A673 (cell line): ENCODE results near the gene CDR2L. TPM values are rescaled to one million over a fixed set of nuclear protein-coding genes. Genes with fewer than 3 reads are reported as not detected.
"Not testable (repeated sequence)": the region's sequence is repeated elsewhere in the genome, so short reads cannot be mapped to it uniquely, and the experiment has no call there.

ENCODE experiments used
- BruUV-seq: library from RNA; stranded (reverse); fragments of 400-500 nt; replicated peaks from 2 replicates; lab custom pipeline; 2021; lab: Mats Ljungman, UMichigan
- CTCF ChIA-PET: fragments of 300-600 bp; sonication (Branson Sonifier 250); formaldehyde crosslinking; loops from one replicate; lab custom pipeline; 2022; ENCODE audit warnings: antibody characterized with exemption; lab: Charles Lee
- POLR2A ChIA-PET: fragments of 300-600 bp; sonication (Branson Sonifier 250); formaldehyde crosslinking; loops from one replicate; lab custom pipeline; 2022; ENCODE audit warnings: antibody characterized with exemption; ENCODE audit not compliant: low non-redundant PET; lab: Charles Lee
- DNase-seq: peaks from one replicate; pipeline ENCODE4 v3.0.0-alpha.2; 2015; ENCODE audit warnings: low spot score
- H3K27ac ChIP-seq: fragments of 200-600 bp; sonication (generic); 2 replicates; pipeline ENCODE4 v1.5.1; 2016; ENCODE audit warnings: mixed run types, low read depth, mild to moderate bottlenecking, mixed read lengths, antibody characterized with exemption, low read length; ENCODE audit not compliant: poor library complexity, severe bottlenecking
- H3K27me3 ChIP-seq: fragments of 200-600 bp; sonication (generic); replicated peaks from 2 replicates; pipeline ENCODE4 v1.6.1; 2017; ENCODE audit warnings: mixed run types, low read depth, mild to moderate bottlenecking, mixed read lengths, antibody characterized with exemption, low read length; ENCODE audit not compliant: insufficient read depth, poor library complexity
- H3K36me3 ChIP-seq: fragments of 200-600 bp; sonication (generic); 2 replicates; pipeline ENCODE4 v1.6.1; 2016; ENCODE audit warnings: mixed run types, mild to moderate bottlenecking, mixed read lengths, antibody characterized with exemption, low read length; ENCODE audit not compliant: insufficient read depth, poor library complexity, severe bottlenecking
- H3K4me1 ChIP-seq: fragments of 200-600 bp; sonication (generic); 2 replicates; pipeline ENCODE4 v1.6.1; 2017; ENCODE audit warnings: mixed run types, mild to moderate bottlenecking, mixed read lengths, antibody characterized with exemption, low read length; ENCODE audit not compliant: insufficient read depth, poor library complexity, severe bottlenecking
- H3K4me3 ChIP-seq: fragments of 200-600 bp; sonication (generic); 2 replicates; pipeline ENCODE4 v1.5.1; 2016; ENCODE audit warnings: low read depth, mixed run types, mild to moderate bottlenecking, mixed read lengths, low read length; ENCODE audit not compliant: poor library complexity, severe bottlenecking
- H3K9me3 ChIP-seq: fragments of 200-600 bp; sonication (generic); 2 replicates; pipeline ENCODE4 v1.6.1; 2016; ENCODE audit warnings: mixed run types, low read depth, mild to moderate bottlenecking, mixed read lengths, antibody characterized with exemption, low read length; ENCODE audit not compliant: poor library complexity, severe bottlenecking
- EZH2 ChIP-seq: fragments of 200-600 bp; sonication (generic); IDR thresholded peaks from 2 replicates; pipeline ENCODE4 v1.6.1; 2017; ENCODE audit warnings: borderline replicate concordance, low read depth, mild to moderate bottlenecking, mixed read lengths, antibody characterized with exemption, low read length; ENCODE audit not compliant: poor library complexity, severe bottlenecking
- intact Hi-C: fragments of 100-400 bp; cut with micrococcal nuclease; formaldehyde crosslinking; loops from one replicate; pipeline ENCODE4 v1.10.0; 2022; ENCODE audit not compliant: unreplicated experiment
- total RNA-seq: library from RNA; stranded (reverse); gene quantifications from 2 replicates; pipeline ENCODE4 v1.2.3, GENCODE V29; 2021
- TF ChIP-seq, protein P1 (sequence below): fragments of 300-800, 200-600 bp; sonication (generic); conservative IDR thresholded peaks from 2 replicates; pipeline ENCODE4 v1.5.1; 2017; ENCODE audit warnings: low read depth, mild to moderate bottlenecking, antibody characterized with exemption, low read length, moderate library complexity, mixed read lengths

Gene CDR2L
- total RNA-seq, 1 experiment from 2014 or later: 5.8 TPM

DNA sequence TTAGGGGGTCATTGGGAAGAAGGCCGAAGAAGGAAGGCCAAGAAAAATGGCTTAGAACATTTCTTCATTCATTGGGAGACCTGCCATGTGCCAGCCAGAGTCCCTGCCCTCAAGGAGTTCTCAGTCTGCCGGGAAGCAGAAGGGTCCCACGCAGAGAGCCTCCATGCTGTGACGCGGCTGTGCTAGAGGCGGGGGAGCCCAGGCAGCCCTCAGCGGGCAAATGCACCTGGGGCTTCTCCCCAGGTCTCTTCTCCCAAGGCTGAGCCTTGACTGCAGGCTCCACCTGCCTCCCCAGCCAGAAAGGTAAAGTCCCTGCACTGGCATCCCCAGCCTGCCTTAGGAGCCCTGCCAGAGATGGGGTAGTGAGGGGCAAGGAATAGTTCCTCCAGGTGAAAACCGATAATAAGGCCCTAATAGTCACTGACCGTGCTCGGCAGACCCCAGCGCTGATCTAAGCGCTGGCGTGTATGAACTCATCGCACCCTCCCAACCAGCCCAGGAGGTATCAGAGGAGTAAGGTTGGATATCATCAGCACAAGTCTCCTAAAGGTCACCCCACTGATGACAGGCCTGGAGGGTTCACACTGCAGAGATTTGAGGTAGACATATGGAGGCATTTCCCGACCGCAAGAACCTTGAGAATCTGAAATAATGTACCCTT lies 6.0 kb upstream of the CDR2L start:
- intact Hi-C loops: no loop called here
- no peak for DNase-seq
- Histone ChIP-seq H3K4me3 (peak overlapping the region; percentile 52), H3K4me1 (peaks cover 13% of the 10 kb centered on the region), H3K36me3 (no peaks in the 10 kb centered on the region), H3K27ac (peak overlapping the region; percentile 21), H3K27me3 (no peaks in the 10 kb centered on the region), H3K9me3 (no peaks in the 10 kb centered on the region)
- no TSS peak for BruUV-seq
- TF ChIP-seq, protein P1, sequence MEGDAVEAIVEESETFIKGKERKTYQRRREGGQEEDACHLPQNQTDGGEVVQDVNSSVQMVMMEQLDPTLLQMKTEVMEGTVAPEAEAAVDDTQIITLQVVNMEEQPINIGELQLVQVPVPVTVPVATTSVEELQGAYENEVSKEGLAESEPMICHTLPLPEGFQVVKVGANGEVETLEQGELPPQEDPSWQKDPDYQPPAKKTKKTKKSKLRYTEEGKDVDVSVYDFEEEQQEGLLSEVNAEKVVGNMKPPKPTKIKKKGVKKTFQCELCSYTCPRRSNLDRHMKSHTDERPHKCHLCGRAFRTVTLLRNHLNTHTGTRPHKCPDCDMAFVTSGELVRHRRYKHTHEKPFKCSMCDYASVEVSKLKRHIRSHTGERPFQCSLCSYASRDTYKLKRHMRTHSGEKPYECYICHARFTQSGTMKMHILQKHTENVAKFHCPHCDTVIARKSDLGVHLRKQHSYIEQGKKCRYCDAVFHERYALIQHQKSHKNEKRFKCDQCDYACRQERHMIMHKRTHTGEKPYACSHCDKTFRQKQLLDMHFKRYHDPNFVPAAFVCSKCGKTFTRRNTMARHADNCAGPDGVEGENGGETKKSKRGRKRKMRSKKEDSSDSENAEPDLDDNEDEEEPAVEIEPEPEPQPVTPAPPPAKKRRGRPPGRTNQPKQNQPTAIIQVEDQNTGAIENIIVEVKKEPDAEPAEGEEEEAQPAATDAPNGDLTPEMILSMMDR: no peak
- TF ChIP-seq EZH2: no peak
- ChIA-PET POLR2A (no interaction called here), CTCF (no interaction called here)

DNA sequence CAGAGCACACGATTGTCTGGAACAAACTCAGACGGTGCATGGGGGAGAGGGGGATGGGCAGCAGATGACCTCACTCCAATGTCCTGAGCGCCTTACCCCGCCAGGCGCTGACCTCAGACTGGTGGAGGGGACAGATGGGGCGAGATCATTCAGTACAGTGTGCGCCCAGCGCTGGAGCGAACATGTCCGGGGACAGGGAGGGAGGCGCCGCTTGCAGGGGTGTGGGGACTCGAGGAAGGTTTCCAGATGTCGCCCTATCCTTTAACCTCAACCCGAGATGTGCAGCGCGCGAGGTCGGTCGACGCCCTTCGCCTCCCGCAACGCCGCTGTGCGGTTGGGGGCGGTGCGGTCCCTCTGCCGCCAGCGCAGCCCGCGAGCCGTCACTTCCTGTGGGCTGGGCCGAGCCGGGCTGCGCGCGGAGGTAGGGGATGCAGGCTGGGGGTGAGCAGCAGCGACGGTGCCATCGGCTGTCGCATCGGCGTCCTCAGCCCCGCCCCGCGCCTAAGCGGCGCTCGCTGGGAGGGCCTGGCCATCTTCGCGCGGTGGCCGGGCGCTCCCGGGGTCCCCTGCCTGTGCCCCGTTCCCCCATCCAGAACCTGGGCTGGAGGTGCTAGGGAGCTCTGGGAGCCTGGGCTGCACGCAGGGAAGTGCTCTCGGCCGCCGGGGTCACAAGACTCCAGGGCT lies 5.3 kb upstream of the CDR2L start:
- peak; percentile 85 for DNase-seq
- intact Hi-C loops: no loop called here
- ChIA-PET CTCF (no interaction called here), POLR2A (no interaction called here)
- no peaks in the 10 kb centered on the region for H3K9me3 ChIP-seq
- H3K36me3 ChIP-seq: no peaks in the 10 kb centered on the region
- peak overlapping the region; percentile 21 for H3K27ac ChIP-seq
- TF ChIP-seq, protein P1: no peak
- TF ChIP-seq EZH2: no peak
- no peaks in the 10 kb centered on the region for H3K27me3 ChIP-seq
- BruUV-seq: no TSS peak
- H3K4me3 ChIP-seq: peak overlapping the region; percentile 52
- H3K4me1 ChIP-seq: peaks cover 13% of the 10 kb centered on the region

DNA sequence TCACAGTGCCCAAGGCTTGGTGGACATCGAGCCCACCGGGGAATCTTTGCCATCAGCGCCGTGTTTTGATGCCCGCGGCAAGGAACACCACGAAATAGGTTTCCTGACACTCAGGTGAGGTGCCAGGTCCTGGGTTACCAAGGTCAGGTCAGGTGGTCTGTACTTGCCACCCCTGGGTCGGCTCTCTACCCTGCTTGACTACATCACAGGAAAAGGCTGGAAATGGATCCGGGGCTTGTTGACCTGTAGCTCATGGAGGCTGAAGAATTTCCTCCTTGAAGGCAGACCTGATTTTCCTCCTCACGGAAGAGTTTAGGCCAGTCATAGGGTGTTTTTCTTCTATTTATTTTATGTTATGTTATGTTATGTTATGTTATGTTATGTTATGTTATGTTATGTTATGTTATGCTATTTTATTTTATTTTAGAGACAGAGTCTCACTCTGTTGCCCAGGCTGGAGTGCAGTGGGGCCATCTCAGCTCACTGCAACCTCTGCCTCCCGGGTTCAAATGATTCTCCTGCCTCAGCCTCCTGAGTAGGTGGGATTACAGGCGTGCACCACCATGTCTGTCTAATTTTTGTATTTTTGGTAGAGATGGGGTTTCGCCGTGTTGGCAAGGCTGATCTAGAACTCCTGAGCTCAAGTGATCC lies 4.6 kb upstream of the CDR2L start:
- POLR2A ChIA-PET, H3K9me3 ChIP-seq, intact Hi-C loops: not testable (repeated sequence)

More for the DNA sequence above, 4.6 kb upstream of the CDR2L start:
- H3K36me3 ChIP-seq, BruUV-seq, DNase-seq, CTCF ChIA-PET, H3K27me3 ChIP-seq: not testable (repeated sequence)
- Histone ChIP-seq H3K27ac (peak overlapping the region; percentile 21), H3K4me3 (peak overlapping the region; percentile 52), H3K4me1 (peaks cover 13% of the 10 kb centered on the region)
